K562 (cell line): Measurements from ENCODE around the gene UBE2C.

Source experiments
- BHLHE40 ChIP-seq: IDR thresholded peaks from 2 replicates; pipeline ENCODE4 v1.6.1; 2011; ENCODE audit warnings: low read length, improper control_type of control experiment
- CTCF ChIP-seq, 3 experiments: IDR thresholded peaks in 2 of 3; conservative IDR thresholded peaks in 1 of 3; 2 replicates each; pipeline ENCODE4 v1.5.1; 2011 to 2012; ENCODE audit warnings: low read length in 3 of 3, mild to moderate bottlenecking in 3 of 3, control low read depth in 2 of 3, improper control_type of control experiment in 1 of 3, inconsistent platforms in 1 of 3, low read depth in 1 of 3, mixed read lengths in 1 of 3, moderate library complexity in 1 of 3; ENCODE audit not compliant: insufficient read depth in 2 of 3
- MAFK ChIP-seq: IDR thresholded peaks from 2 replicates; pipeline ENCODE4 v1.6.1; 2011; ENCODE audit warnings: low read length, improper control_type of control experiment
- SMAD1 ChIP-seq: fragments of 150-350 bp; IDR thresholded peaks from 2 replicates; pipeline ENCODE4 v1.6.1; 2014; ENCODE audit warnings: low read length, low read depth; ENCODE audit not compliant: partially characterized antibody
- SPI1 ChIP-seq: IDR thresholded peaks from 2 replicates; pipeline ENCODE4 v1.6.1; 2011; ENCODE audit warnings: low read depth, low read length, control low read depth, borderline replicate concordance

- TF ChIP-seq MAFK, result no peak
- TF ChIP-seq SMAD1, result no peak
- TF ChIP-seq BHLHE40, result no peak
- no peak for TF ChIP-seq SPI1
- TF ChIP-seq CTCF (IDR thresholded peaks at IDR 0.05 in 2 of 3, conservative IDR thresholded peaks at IDR 0.05 in 1 of 3; ENCODE audit: insufficient read depth in 2 of 3, low read depth in 1 of 3, low read length in 3 of 3), result no peak
Measured at GRCh38 chr20:45859916-45860315, 47.5 kb downstream of the UBE2C start.
